Measurements from ENCODE around the gene ARHGDIA.

GRCh38 chr17:81911969-81912368, 40.8 kb upstream of the ARHGDIA start:
- TF ChIP-seq CTCF (IDR thresholded peaks at IDR 0.05): no peak
- TF ChIP-seq POLR2A (IDR thresholded peaks at IDR 0.05): no peak
